Hepatocyte (in vitro differentiated cells): Measurements from ENCODE around the gene SPZ1. TPM values are rescaled to one million over a fixed set of nuclear protein-coding genes. Genes with fewer than 3 reads are reported as not detected.

Experiments used
- DNase-seq: peaks from one replicate; pipeline ENCODE4 v3.0.0-alpha.2; 2016; ENCODE audit warnings: low spot score
- H2AFZ ChIP-seq: fragments of 200-600 bp; sonication (generic); 2 replicates; pipeline ENCODE4 v1.6.0; 2016; ENCODE audit warnings: antibody characterized with exemption, mild to moderate bottlenecking
- H3K27ac ChIP-seq: fragments of 200-600 bp; sonication (generic); 2 replicates; pipeline ENCODE4 v1.5.1; 2016; ENCODE audit warnings: mild to moderate bottlenecking
- H3K27me3 ChIP-seq: fragments of 200-600 bp; sonication (generic); 2 replicates; pipeline ENCODE4 v1.6.1; 2016
- H3K36me3 ChIP-seq: fragments of 200-600 bp; sonication (generic); replicated peaks from 2 replicates; pipeline ENCODE4 v1.5.1; 2016; ENCODE audit warnings: low read depth; ENCODE audit not compliant: insufficient read depth
- H3K4me1 ChIP-seq: fragments of 200-600 bp; sonication (generic); 2 replicates; pipeline ENCODE4 v1.5.1; 2016; ENCODE audit warnings: mild to moderate bottlenecking, moderate library complexity; ENCODE audit not compliant: insufficient read depth
- H3K4me2 ChIP-seq: fragments of 200-600 bp; sonication (generic); 2 replicates; pipeline ENCODE4 v1.6.0; 2016
- H3K4me3 ChIP-seq: fragments of 200-600 bp; sonication (generic); 2 replicates; pipeline ENCODE4 v1.5.1; 2016; ENCODE audit warnings: mild to moderate bottlenecking
- H3K79me2 ChIP-seq: fragments of 200-600 bp; sonication (generic); 2 replicates; pipeline ENCODE4 v1.6.0; 2017; ENCODE audit warnings: mild to moderate bottlenecking
- H3K9me2 ChIP-seq: fragments of 200-600 bp; sonication (generic); replicated peaks from 2 replicates; pipeline ENCODE4 v1.6.0; 2017; ENCODE audit warnings: mild to moderate bottlenecking; ENCODE audit not compliant: insufficient read depth
- H3K9me3 ChIP-seq: fragments of 200-600 bp; sonication (generic); 2 replicates; pipeline ENCODE4 v1.5.1; 2016; ENCODE audit warnings: low read depth, mild to moderate bottlenecking
- H4K20me1 ChIP-seq: fragments of 200-600 bp; sonication (generic); 2 replicates; pipeline ENCODE4 v1.6.0; 2016; ENCODE audit warnings: mild to moderate bottlenecking; ENCODE audit not compliant: insufficient read depth, poor library complexity, severe bottlenecking
- EZH2 ChIP-seq: fragments of 200-600 bp; sonication (generic); IDR thresholded peaks from 2 replicates; pipeline ENCODE4 v1.6.1; 2016; ENCODE audit warnings: antibody characterized with exemption, mild to moderate bottlenecking, borderline replicate concordance
- EZH2phosphoT487 ChIP-seq: fragments of 200-600 bp; sonication (generic); IDR thresholded peaks from one replicate; pipeline ENCODE4 v1.6.1; 2018; ENCODE audit warnings: antibody characterized with exemption, mild to moderate bottlenecking, low read depth, moderate library complexity; ENCODE audit not compliant: unreplicated experiment, severe bottlenecking
- WGBS: methylation state at CpG from one replicate; pipeline ENCODE4 v1.1.6; 2016; ENCODE audit warnings: low lambda C conversion rate; ENCODE audit errors: missing lambda C conversion rate; 5-methylcytosine and 5-hydroxymethylcytosine counted together
- polyA plus RNA-seq: library from polyadenylated mRNA; unstranded; fragments of >200 nt; fragmentation: Nextera tagmentation; extraction: Ambion mirVana; gene quantifications from 2 replicates; pipeline ENCODE4 v1.2.1, GENCODE V29; 2016
- small RNA-seq: library from RNA; depleted of rRNA; stranded (forward); fragments of <200 nt; gene quantifications from one replicate; pipeline ENCODE3, GENCODE V24; 2014
- total RNA-seq: library from RNA; depleted of rRNA; stranded (reverse); fragments of >200 nt; gene quantifications from 2 replicates; pipeline ENCODE4 v1.2.3, GENCODE V29; 2014
- TF ChIP-seq, protein P1 (sequence below): fragments of 200-600 bp; sonication (generic); IDR thresholded peaks from 2 replicates; pipeline ENCODE4 v1.5.1; 2016; ENCODE audit warnings: antibody characterized with exemption, mild to moderate bottlenecking; ENCODE audit not compliant: poor library complexity

The SPZ1 gene
- total and polyA plus RNA-seq, 2 experiments from 2014 or later, result not detected

DNA sequence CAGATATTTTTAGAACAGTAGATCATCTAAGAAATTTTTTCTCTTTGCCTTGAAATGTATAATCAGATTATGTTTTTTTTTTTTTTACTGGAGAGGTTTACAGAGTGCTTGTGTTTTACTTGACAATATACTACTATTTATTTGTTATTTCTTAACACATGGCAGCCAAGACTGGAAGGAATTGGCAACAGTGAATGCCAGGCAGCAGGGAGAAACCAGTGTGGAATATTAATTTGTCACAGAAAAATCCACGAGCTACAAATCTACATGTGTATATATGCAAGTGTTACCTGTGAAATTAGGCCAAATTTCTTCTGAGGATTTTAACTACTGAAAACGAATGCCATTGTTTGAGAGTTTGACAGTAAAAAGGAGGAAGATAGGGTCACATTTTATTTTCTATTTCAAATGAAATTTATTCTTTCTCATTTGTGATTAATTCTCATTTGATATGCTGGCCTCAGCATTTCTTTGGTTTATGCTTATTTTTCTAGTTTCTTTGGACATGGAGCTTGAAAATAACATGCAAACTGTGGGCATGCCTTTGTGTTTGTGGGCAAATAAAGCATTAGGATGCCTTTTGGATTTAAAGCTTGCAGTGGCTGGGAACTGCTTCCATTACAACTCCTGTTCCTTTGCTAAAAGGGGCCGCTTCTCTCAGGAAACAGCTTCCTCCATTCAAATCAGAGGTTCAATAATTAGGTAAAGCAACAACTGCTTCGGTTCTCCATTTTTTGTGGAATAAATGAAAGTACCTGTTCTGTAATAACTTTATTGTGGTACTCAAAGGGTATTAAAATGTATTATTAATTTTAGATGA is 49.1 kb downstream of the SPZ1 start:
- H3K9me3 ChIP-seq, result no peaks in the 10 kb centered on the region
- no peaks in the 10 kb centered on the region for H3K36me3 ChIP-seq
- H2AFZ ChIP-seq, result peak overlapping the region; percentile 12
- H3K27me3 ChIP-seq, result no peaks in the 10 kb centered on the region
- no peak for DNase-seq
- H3K79me2 ChIP-seq, result no peaks in the 10 kb centered on the region
- WGBS, result 72% methylated on average over 4 of the region's 4 CpGs
- H3K4me2 ChIP-seq, result peak overlapping the region; percentile 37
- no peaks in the 10 kb centered on the region for H3K9me2 ChIP-seq
- no peaks in the 10 kb centered on the region for H4K20me1 ChIP-seq
- no peak overlapping the region for H3K27ac ChIP-seq
- no peak overlapping the region for H3K4me3 ChIP-seq
- TF ChIP-seq, protein P1, sequence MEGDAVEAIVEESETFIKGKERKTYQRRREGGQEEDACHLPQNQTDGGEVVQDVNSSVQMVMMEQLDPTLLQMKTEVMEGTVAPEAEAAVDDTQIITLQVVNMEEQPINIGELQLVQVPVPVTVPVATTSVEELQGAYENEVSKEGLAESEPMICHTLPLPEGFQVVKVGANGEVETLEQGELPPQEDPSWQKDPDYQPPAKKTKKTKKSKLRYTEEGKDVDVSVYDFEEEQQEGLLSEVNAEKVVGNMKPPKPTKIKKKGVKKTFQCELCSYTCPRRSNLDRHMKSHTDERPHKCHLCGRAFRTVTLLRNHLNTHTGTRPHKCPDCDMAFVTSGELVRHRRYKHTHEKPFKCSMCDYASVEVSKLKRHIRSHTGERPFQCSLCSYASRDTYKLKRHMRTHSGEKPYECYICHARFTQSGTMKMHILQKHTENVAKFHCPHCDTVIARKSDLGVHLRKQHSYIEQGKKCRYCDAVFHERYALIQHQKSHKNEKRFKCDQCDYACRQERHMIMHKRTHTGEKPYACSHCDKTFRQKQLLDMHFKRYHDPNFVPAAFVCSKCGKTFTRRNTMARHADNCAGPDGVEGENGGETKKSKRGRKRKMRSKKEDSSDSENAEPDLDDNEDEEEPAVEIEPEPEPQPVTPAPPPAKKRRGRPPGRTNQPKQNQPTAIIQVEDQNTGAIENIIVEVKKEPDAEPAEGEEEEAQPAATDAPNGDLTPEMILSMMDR, result no peak
- TF ChIP-seq EZH2phosphoT487 (no peak), EZH2 (no peak)
- no peaks in the 10 kb centered on the region for H3K4me1 ChIP-seq

DNA sequence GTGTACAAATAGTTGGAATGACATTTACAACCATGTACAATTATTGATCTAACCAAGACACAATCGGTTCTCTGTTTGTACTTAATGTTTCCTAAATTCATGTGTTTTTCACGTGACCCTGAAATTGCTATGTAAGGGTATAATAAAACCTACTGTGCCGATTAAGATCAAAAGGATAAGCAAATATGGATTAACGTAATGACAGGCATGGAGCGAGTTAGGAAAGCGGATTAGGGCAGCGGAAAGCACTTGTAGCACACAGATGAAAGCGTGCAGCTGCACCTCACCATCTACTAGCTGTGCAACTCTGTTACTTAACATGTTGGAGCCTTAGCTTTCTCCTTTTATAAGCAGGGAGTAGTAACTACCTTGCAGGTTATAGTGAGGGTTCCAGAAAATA is 49.7 kb downstream of the SPZ1 start:
- TF ChIP-seq EZH2, result no peak
- TF ChIP-seq EZH2phosphoT487, result no peak
- TF ChIP-seq, protein P1, result no peak
- Histone ChIP-seq H3K9me3 (no peaks in the 10 kb centered on the region), H3K9me2 (no peaks in the 10 kb centered on the region), H3K4me1 (no peaks in the 10 kb centered on the region), H3K27me3 (no peaks in the 10 kb centered on the region), H3K4me3 (no peak overlapping the region), H4K20me1 (no peaks in the 10 kb centered on the region), H3K27ac (no peak overlapping the region), H3K79me2 (no peaks in the 10 kb centered on the region), H3K4me2 (peak overlapping the region; percentile 37), H2AFZ (peak overlapping the region; percentile 12), H3K36me3 (no peaks in the 10 kb centered on the region)
- no peak for DNase-seq
- 61% methylated on average over 8 of the region's 8 CpGs for WGBS

DNA sequence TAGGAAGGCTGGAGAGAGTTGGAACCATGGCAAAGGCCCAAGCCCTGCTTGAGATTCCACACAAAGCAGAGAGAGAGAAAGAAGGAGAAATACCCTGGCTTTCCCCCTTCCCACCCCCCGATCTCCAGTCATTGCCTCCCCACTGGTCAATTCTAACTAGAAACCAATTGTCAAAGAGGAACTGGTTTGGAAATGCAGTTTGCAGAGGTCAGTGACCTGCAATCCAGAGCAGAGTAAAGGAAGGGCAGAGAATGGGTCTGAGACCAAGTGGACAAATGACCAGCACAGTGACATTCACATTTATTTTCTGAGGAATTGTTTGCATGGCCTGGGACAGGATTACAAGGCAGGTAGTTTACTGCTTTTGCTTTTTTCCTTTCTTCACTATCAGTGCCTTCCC is 50.6 kb downstream of the SPZ1 start:
- no peak overlapping the region for H3K27ac ChIP-seq
- no peak overlapping the region for H3K4me3 ChIP-seq
- no peaks in the 10 kb centered on the region for H3K27me3 ChIP-seq
- no peaks in the 10 kb centered on the region for H3K79me2 ChIP-seq
- TF ChIP-seq, protein P1, result no peak
- TF ChIP-seq EZH2phosphoT487, result no peak
- TF ChIP-seq EZH2, result no peak
- DNase-seq, result no peak
- no peaks in the 10 kb centered on the region for H3K4me1 ChIP-seq
- H3K9me2 ChIP-seq, result no peaks in the 10 kb centered on the region
- H3K9me3 ChIP-seq, result no peaks in the 10 kb centered on the region
- H4K20me1 ChIP-seq, result no peaks in the 10 kb centered on the region
- no peak overlapping the region for H2AFZ ChIP-seq
- WGBS, result 88% methylated on average over 1 of the region's 1 CpG
- no peak overlapping the region for H3K4me2 ChIP-seq
- H3K36me3 ChIP-seq, result no peaks in the 10 kb centered on the region

Small RNA genes within 50 kb of the gene (small RNA-seq; reads per million reads assigned to genes)
- gene AC026410.2, result not detected
- not detected for gene RF00322
- gene RNU6-211P, result not detected

Other genes with a start within 250 kb of the SPZ1 start
- 70.2 and 77.6 TPM in 2 replicates for gene SERINC5, start 64.0 kb upstream of the SPZ1 start, total RNA-seq
- gene SERINC5, start 64.0 kb upstream of the SPZ1 start, polyA plus RNA-seq, result 19.3 and 21.7 TPM in 2 replicates
- 40.7 and 48.4 TPM in 2 replicates for gene ZFYVE16, start 88.1 kb downstream of the SPZ1 start, total RNA-seq
- gene ZFYVE16, start 88.1 kb downstream of the SPZ1 start, polyA plus RNA-seq, result 12.5 and 15.5 TPM in 2 replicates
- 2.7 and 5.3 TPM in 2 replicates for gene FAM151B, start 168.1 kb downstream of the SPZ1 start, total RNA-seq
- 0.94 and 1.9 TPM in 2 replicates for gene FAM151B, start 168.1 kb downstream of the SPZ1 start, polyA plus RNA-seq